Transverse colon (tissue), 3 donors: ENCODE results near the gene BCKDK.

Source experiments
- CTCF ChIP-seq, 5 experiments: fragments of 200-600 bp in 3 of 5; fragments of 450-650 bp in 2 of 5; sonication (generic) in 3 of 5; IDR thresholded peaks; 1 replicate in 2 of 5; 2 replicates in 3 of 5; pipeline ENCODE4 v1.5.1; 2016 to 2017; ENCODE audit warnings: antibody characterized with exemption in 5 of 5, inconsistent platforms in 3 of 5, mild to moderate bottlenecking in 2 of 5, moderate library complexity in 1 of 5
- POLR2A ChIP-seq: fragments of 450-650 bp; IDR thresholded peaks from one replicate; pipeline ENCODE4 v1.6.1; 2016; ENCODE audit warnings: antibody characterized with exemption, mild to moderate bottlenecking, moderate library complexity

- TF ChIP-seq CTCF (IDR thresholded peaks at IDR 0.05) (no peak), POLR2A (peak; percentile 50)
Observed at GRCh38 chr16:31108035-31108793, at the start of gene BCKDK.
